Uterus (tissue), 2 donors: ENCODE results near the gene THRAP3.

Source experiments
- POLR2A ChIP-seq, 2 donors: fragments of 450-650 bp; IDR thresholded peaks; one replicate each; pipeline ENCODE4 v1.6.1; 2016; ENCODE audit warnings: antibody characterized with exemption in 2 of 2, mild to moderate bottlenecking in 1 of 2, moderate library complexity in 1 of 2
- TF ChIP-seq, protein P1 (sequence below), 4 experiments: fragments of 200-600 bp in 2 of 4; fragments of 450-650 bp in 2 of 4; sonication (generic) in 2 of 4; IDR thresholded peaks; one replicate each; pipeline ENCODE4 v1.5.1; 2016 to 2019; ENCODE audit warnings: antibody characterized with exemption in 4 of 4, mild to moderate bottlenecking in 2 of 4, moderate library complexity in 1 of 4

DNA sequence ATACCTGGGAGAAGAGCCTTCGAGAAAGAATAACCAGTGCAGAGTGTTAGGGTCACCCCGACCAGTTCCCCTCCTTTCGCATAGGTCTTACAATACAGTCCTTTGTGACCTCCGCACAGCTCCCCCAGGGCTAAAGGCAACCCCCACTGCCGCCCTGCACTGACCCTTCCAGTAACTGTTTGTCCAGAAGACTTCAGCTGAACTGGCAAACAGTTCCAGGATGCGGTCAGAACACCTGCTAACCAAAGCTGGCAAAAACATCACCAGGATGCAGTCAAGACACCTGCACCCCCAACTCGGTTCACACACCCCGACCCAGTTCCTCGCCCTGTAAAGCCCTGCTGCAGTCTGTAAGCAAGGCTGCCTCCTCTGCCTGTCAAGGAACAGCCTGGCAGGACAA, 105.6 kb downstream of the THRAP3 start:
- TF ChIP-seq, protein P1, sequence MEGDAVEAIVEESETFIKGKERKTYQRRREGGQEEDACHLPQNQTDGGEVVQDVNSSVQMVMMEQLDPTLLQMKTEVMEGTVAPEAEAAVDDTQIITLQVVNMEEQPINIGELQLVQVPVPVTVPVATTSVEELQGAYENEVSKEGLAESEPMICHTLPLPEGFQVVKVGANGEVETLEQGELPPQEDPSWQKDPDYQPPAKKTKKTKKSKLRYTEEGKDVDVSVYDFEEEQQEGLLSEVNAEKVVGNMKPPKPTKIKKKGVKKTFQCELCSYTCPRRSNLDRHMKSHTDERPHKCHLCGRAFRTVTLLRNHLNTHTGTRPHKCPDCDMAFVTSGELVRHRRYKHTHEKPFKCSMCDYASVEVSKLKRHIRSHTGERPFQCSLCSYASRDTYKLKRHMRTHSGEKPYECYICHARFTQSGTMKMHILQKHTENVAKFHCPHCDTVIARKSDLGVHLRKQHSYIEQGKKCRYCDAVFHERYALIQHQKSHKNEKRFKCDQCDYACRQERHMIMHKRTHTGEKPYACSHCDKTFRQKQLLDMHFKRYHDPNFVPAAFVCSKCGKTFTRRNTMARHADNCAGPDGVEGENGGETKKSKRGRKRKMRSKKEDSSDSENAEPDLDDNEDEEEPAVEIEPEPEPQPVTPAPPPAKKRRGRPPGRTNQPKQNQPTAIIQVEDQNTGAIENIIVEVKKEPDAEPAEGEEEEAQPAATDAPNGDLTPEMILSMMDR (IDR thresholded peaks at IDR 0.05) = no peak
- no peak for TF ChIP-seq POLR2A (IDR thresholded peaks at IDR 0.05)
